GM12878 (cell line): ENCODE data around the gene PRKCE. TPM values are rescaled to one million over a fixed set of nuclear protein-coding genes. Genes with fewer than 3 reads are reported as not detected.
A peak's percentile ranks its signal among the peaks of the same experiment; 100 is the strongest.

Source experiments
- ATAC-seq: fragments of 200-7000 bp; cut with Tn5 transposase; 3 replicates; pipeline ENCODE4 v1.9.1; 2020; ENCODE audit warnings: mild to moderate bottlenecking, moderate library complexity
- BruUV-seq: library from RNA; stranded (reverse); fragments of 400-500 nt; replicated peaks from 2 replicates; lab custom pipeline; 2021; lab: Mats Ljungman, UMichigan
- CTCF ChIA-PET: fragments of 300-600 bp; sonication (Branson Sonifier 250); formaldehyde crosslinking; extraction: SDS; loops from one replicate; lab custom pipeline; 2021; ENCODE audit warnings: inconsistent platforms; lab: Yijun Ruan, JAX
- POLR2A ChIA-PET: fragments of 350-600 bp; formaldehyde crosslinking; extraction: SDS; loops from one replicate; lab custom pipeline; 2021; ENCODE audit warnings: inconsistent platforms; lab: Charles Lee
- RAD21 ChIA-PET: fragments of 300-600 bp; sonication (Branson Sonifier 250); formaldehyde crosslinking; loops from one replicate; lab custom pipeline; 2023; ENCODE audit warnings: antibody characterized with exemption; ENCODE audit not compliant: unreplicated experiment; lab: Charles Lee
- SMC1A ChIA-PET: fragments of 300-600 bp; sonication (Branson Sonifier 250); formaldehyde crosslinking; loops from one replicate; lab custom pipeline; 2023; ENCODE audit not compliant: unreplicated experiment, uncharacterized antibody; lab: Charles Lee
- DNase-seq: peaks from one replicate; pipeline ENCODE4 v3.0.0-alpha.2; 2011; ENCODE audit warnings: low read depth, low spot score
- FAIRE-seq: peaks from 3 replicates; lab custom pipeline; 2011; peaks lifted over from hg19 to GRCh38; lab: Jason Lieb, UNC
- H2AFZ ChIP-seq: 2 replicates; pipeline ENCODE4 v1.6.0; 2011; ENCODE audit warnings: low read depth, low read length, control low read depth; ENCODE audit not compliant: control insufficient read depth
- H3K27ac ChIP-seq: 2 replicates; pipeline ENCODE4 v1.5.1; 2011; ENCODE audit warnings: control low read depth; ENCODE audit not compliant: control insufficient read depth, insufficient read depth
- H3K27me3 ChIP-seq, 2 experiments: replicated peaks in 1 of 2; 2 replicates each; pipeline versions ENCODE4 v1.6.0 to v1.6.1; 2011; ENCODE audit warnings: low read length in 1 of 2; ENCODE audit not compliant: control insufficient read depth in 2 of 2, insufficient read depth in 2 of 2
- H3K36me3 ChIP-seq, 2 experiments: 2 replicates each; pipeline ENCODE4 v1.5.1; 2011; ENCODE audit warnings: low read length in 1 of 2; ENCODE audit not compliant: control insufficient read depth in 2 of 2, insufficient read depth in 2 of 2
- H3K4me1 ChIP-seq: 2 replicates; pipeline ENCODE4 v1.6.1; 2011; ENCODE audit warnings: mild to moderate bottlenecking, low read length, moderate library complexity, mixed read lengths; ENCODE audit not compliant: control insufficient read depth, insufficient read depth
- H3K4me2 ChIP-seq: 2 replicates; pipeline ENCODE4 v1.6.0; 2011; ENCODE audit warnings: control low read depth; ENCODE audit not compliant: control insufficient read depth, insufficient read depth
- H3K4me3 ChIP-seq: fragments of 200-600 bp; sonication (generic); 2 replicates; pipeline ENCODE4 v1.5.1; 2016
- H3K79me2 ChIP-seq: 2 replicates; pipeline ENCODE4 v1.6.0; 2011; ENCODE audit warnings: low read length; ENCODE audit not compliant: control insufficient read depth, insufficient read depth
- H3K9ac ChIP-seq: 2 replicates; pipeline ENCODE4 v1.8.0; 2011; ENCODE audit warnings: low read length, control low read depth, mixed read lengths; ENCODE audit not compliant: control insufficient read depth, insufficient read depth
- H3K9me3 ChIP-seq: replicated peaks from 3 replicates; pipeline ENCODE4 v1.5.1; 2011; ENCODE audit warnings: mild to moderate bottlenecking, low read length; ENCODE audit not compliant: control insufficient read depth, insufficient read depth
- H4K20me1 ChIP-seq: 2 replicates; pipeline ENCODE4 v1.6.0; 2011; ENCODE audit not compliant: control insufficient read depth, insufficient read depth
- BCL11A ChIP-seq: IDR thresholded peaks from 2 replicates; pipeline ENCODE4 v1.6.1; 2011; ENCODE audit warnings: low read depth, low read length
- CEBPB ChIP-seq, 2 experiments: fragments of 150-350 bp in 1 of 2; IDR thresholded peaks; 2 replicates each; pipeline ENCODE4 v1.6.1; 2012 to 2014; ENCODE audit warnings: low read depth in 2 of 2, low read length in 2 of 2, borderline replicate concordance in 1 of 2, inconsistent platforms in 1 of 2
- E2F8 ChIP-seq: fragments of 450-650 bp; IDR thresholded peaks from 2 replicates; pipeline ENCODE4 v1.6.1; 2018; ENCODE audit warnings: mild to moderate bottlenecking, low read depth, moderate library complexity; ENCODE audit not compliant: partially characterized antibody
- ETV6 ChIP-seq, 2 experiments: fragments of 450-650 bp in 1 of 2; IDR thresholded peaks in 1 of 2; conservative IDR thresholded peaks in 1 of 2; 2 replicates each; pipeline ENCODE4 v1.6.1; 2014; ENCODE audit warnings: antibody characterized with exemption in 1 of 2, borderline replicate concordance in 1 of 2, low read depth in 1 of 2, mild to moderate bottlenecking in 1 of 2, moderate library complexity in 1 of 2
- EZH2 ChIP-seq: IDR thresholded peaks from 2 replicates; pipeline ENCODE4 v1.6.1; 2012; ENCODE audit warnings: low read depth, mild to moderate bottlenecking, control low read depth, inconsistent platforms, low read length, borderline replicate concordance; ENCODE audit not compliant: control insufficient read depth
- HDAC6 ChIP-seq: fragments of 200-600 bp; sonication (generic); IDR thresholded peaks from one replicate; pipeline ENCODE4 v1.8.0; 2017; ENCODE audit warnings: antibody characterized with exemption; ENCODE audit not compliant: unreplicated experiment
- MAX ChIP-seq: IDR thresholded peaks from 2 replicates; pipeline ENCODE4 v1.6.1; 2012; ENCODE audit warnings: low read depth, low read length, improper control_type of control experiment
- MEF2B ChIP-seq: fragments of 450-650 bp; IDR thresholded peaks from 2 replicates; pipeline ENCODE4 v1.6.1; 2018; ENCODE audit warnings: mild to moderate bottlenecking, moderate library complexity; ENCODE audit not compliant: partially characterized antibody, poor library complexity, severe bottlenecking
- RCOR1 ChIP-seq: conservative IDR thresholded peaks from 2 replicates; pipeline ENCODE4 v1.6.1; 2012; ENCODE audit warnings: low read depth, low read length, improper control_type of control experiment
- RFX5 ChIP-seq: IDR thresholded peaks from 2 replicates; pipeline ENCODE4 v1.6.1; 2011; ENCODE audit warnings: low read depth, low read length, improper control_type of control experiment
- TBL1XR1 ChIP-seq: IDR thresholded peaks from 2 replicates; pipeline ENCODE4 v1.6.1; 2012; ENCODE audit warnings: low read depth, low read length, improper control_type of control experiment
- ZNF622 ChIP-seq: fragments of 450-650 bp; IDR thresholded peaks from 2 replicates; pipeline ENCODE4 v1.6.1; 2017; ENCODE audit warnings: mild to moderate bottlenecking, inconsistent platforms
- WGBS: methylation state at CpG from one replicate; pipeline ENCODE4 v1.1.6; 2016; ENCODE audit warnings: low lambda C conversion rate; ENCODE audit not compliant: insufficient replicate concordance, insufficient coverage; ENCODE audit errors: missing lambda C conversion rate; 5-methylcytosine and 5-hydroxymethylcytosine counted together
- in situ Hi-C: fragments of 300-500 bp; cut with MboI; formaldehyde crosslinking; loops from 9 replicates; pipeline ENCODE4 v1.14.3; 2018; ENCODE audit warnings: mixed read lengths
- intact Hi-C: fragments of 100-400 bp; cut with micrococcal nuclease; formaldehyde crosslinking; loops from one replicate; pipeline ENCODE4 v1.14.2; 2022; ENCODE audit not compliant: unreplicated experiment
- polyA plus RNA-seq, 11 experiments: library from polyadenylated mRNA; depleted of rRNA in 4 of 11; unstranded in 6 of 11; stranded (reverse) in 5 of 11; fragments of >200 nt; fragmentation: Nextera tagmentation in 4 of 11; fragmentation: Illumina TruSeq in 1 of 11; extraction: Ambion mirVana in 4 of 11; extraction: Trizol in 1 of 11; gene quantifications; 1 replicate in 1 of 11; 2 replicates in 10 of 11; pipeline versions ENCODE4 v1.2.1 to v1.2.3, GENCODE V29; 2011 to 2016; ENCODE audit warnings: inconsistent platforms in 2 of 11, missing spikeins in 2 of 11, low read depth in 1 of 11
- total RNA-seq, 4 experiments: library from RNA; depleted of rRNA in 3 of 4; stranded (reverse); fragments of >200 nt in 3 of 4; fragmentation: Illumina TruSeq in 1 of 4; extraction: Trizol in 1 of 4; gene quantifications; 2 replicates each; pipeline versions ENCODE4 v1.2.1 to v1.2.3, GENCODE V29; 2013 to 2021
- TF ChIP-seq, protein P1 (sequence below): fragments of 450-650 bp; formaldehyde crosslinking; IDR thresholded peaks from 2 replicates; pipeline ENCODE4 v1.5.0; 2022; ENCODE audit warnings: mild to moderate bottlenecking, missing genetic modification characterization

Gene PRKCE
- total and polyA plus RNA-seq, 10 of the 15 experiments (the other 5 are each of a cell fraction or from before 2014, with no cell fraction given) = 2.6 to 28.2 (median 11.3) TPM

DNA sequence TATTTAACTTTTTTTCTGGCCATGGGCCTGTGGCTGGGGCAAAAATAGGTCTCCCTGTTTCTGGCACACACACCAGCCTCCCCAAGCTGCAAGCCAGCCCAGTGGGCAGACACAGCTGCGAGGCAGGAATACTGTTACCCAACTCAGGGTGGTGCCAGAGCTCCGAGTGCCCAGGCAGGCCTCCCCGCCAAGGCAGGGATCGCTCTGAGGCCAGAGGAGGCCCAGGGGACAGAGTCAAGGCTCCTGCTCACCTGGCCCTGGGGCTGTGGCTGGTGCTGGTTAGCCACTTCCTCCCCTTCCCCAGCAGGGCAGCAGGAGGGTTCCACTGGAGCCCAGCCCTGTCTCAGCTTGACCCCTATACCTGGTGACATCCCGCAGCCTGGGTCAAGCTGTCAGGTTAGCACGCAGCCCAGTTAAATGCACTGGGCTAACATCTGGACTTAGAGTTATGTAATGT, 578.7 kb downstream of the PRKCE start (continued):
- no peak for TF ChIP-seq ZNF622
- no peak for TF ChIP-seq CEBPB (IDR thresholded peaks at IDR 0.05; ENCODE audit: borderline replicate concordance in 1 of 2, low read depth in 2 of 2, low read length in 2 of 2)
- no peak for TF ChIP-seq E2F8
- no peak for TF ChIP-seq RFX5
- TF ChIP-seq MEF2B = peak; percentile 69

DNA sequence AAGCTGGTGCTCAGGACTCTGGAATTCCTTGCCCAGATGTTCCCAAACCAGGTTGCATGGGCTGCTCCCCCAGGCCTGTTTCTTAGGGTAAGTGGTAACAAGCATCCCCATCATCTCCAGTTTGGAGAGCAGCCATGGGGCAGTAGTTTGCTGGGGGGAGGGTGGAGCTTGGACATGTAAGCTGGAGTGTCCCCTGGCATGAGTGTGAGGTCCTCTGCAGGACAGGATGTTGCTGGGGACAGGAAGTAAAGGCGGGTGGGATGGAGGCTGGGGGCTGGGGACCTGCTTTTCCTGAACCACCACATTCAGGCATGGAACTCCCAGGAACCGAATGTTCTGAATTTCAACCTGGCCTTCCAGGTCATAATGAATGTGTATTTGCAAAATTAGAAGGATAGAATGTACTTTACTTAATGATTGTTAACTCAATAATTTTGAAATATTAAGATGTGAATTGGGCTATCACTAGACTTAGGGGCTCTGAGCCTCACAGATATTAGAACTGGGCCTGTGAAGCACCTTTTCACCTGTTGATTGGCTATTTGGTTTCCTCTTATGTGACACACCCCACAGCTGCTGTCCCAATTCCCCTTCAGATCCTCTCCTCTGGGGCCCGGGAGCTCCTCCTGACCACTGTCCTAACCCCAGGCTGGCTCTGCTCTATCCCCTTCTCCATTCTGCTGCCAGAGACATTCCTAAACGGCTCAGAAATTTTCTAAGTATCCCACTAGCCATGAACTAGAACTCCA, 579.4 kb downstream of the PRKCE start:
- no peak overlapping the region for H3K4me3 ChIP-seq
- no peak for DNase-seq
- intact Hi-C loops (loop anchor here (1.0 to 2.0 kb wide), 4 partner anchors 15 to 230 kb away; no protein-coding TSS in a partner anchor), in situ Hi-C loops (no loop called here)
- H3K36me3 ChIP-seq = no peaks in the 10 kb centered on the region
- H3K9me3 ChIP-seq = no peaks in the 10 kb centered on the region
- H3K27me3 ChIP-seq = no peaks in the 10 kb centered on the region
- no peak overlapping the region for H3K4me2 ChIP-seq
- H4K20me1 ChIP-seq = no peaks in the 10 kb centered on the region
- POLR2A ChIA-PET = interaction anchor here (0.6 to 4.1 kb wide), 10 partner anchors 9 to 151 kb away, joined by 3 to 28 read pairs (median 4); no protein-coding TSS in a partner anchor
- CTCF ChIA-PET = interaction anchor here (0.9 to 5.7 kb wide), 32 partner anchors 9 to 585 kb away, joined by 3 to 47 read pairs (median 5); partner anchors contain the start of gene EPAS1
- no peaks in the 10 kb centered on the region for H3K79me2 ChIP-seq
- RAD21 ChIA-PET = interaction anchor here (0.6 to 6.3 kb wide), 29 partner anchors 11 to 231 kb away, joined by 3 to 79 read pairs (median 4); partner anchors contain the start of gene EPAS1
- no peak overlapping the region for H3K9ac ChIP-seq
- peaks cover 14% of the 10 kb centered on the region for H3K4me1 ChIP-seq
- H3K27ac ChIP-seq = no peak overlapping the region
- SMC1A ChIA-PET = interaction anchor here (0.6 to 6.2 kb wide), 31 partner anchors 8 to 231 kb away, joined by 3 to 82 read pairs (median 7); partner anchors contain the start of gene EPAS1
- 60% methylated on average over 4 of the region's 4 CpGs for WGBS
- H2AFZ ChIP-seq = no peak overlapping the region
- BruUV-seq = no TSS peak
- FAIRE-seq = no peak
- no peak for ATAC-seq
- TF ChIP-seq HDAC6 (no peak), MAX (no peak), EZH2 (no peak), RCOR1 (no peak), ETV6 (conservative IDR thresholded peaks at IDR 0.05 in 1 of 2, IDR thresholded peaks at IDR 0.05 in 1 of 2; ENCODE audit: borderline replicate concordance in 1 of 2, low read depth in 1 of 2) (no peak), TBL1XR1 (no peak), BCL11A (no peak)
- TF ChIP-seq, protein P1, sequence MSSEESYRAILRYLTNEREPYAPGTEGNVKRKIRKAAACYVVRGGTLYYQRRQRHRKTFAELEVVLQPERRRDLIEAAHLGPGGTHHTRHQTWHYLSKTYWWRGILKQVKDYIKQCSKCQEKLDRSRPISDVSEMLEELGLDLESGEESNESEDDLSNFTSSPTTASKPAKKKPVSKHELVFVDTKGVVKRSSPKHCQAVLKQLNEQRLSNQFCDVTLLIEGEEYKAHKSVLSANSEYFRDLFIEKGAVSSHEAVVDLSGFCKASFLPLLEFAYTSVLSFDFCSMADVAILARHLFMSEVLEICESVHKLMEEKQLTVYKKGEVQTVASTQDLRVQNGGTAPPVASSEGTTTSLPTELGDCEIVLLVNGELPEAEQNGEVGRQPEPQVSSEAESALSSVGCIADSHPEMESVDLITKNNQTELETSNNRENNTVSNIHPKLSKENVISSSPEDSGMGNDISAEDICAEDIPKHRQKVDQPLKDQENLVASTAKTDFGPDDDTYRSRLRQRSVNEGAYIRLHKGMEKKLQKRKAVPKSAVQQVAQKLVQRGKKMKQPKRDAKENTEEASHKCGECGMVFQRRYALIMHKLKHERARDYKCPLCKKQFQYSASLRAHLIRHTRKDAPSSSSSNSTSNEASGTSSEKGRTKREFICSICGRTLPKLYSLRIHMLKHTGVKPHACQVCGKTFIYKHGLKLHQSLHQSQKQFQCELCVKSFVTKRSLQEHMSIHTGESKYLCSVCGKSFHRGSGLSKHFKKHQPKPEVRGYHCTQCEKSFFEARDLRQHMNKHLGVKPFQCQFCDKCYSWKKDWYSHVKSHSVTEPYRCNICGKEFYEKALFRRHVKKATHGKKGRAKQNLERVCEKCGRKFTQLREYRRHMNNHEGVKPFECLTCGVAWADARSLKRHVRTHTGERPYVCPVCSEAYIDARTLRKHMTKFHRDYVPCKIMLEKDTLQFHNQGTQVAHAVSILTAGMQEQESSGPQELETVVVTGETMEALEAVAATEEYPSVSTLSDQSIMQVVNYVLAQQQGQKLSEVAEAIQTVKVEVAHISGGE = no peak
